ENCODE measurements around the gene MYOD1. TPM values are rescaled to one million over a fixed set of nuclear protein-coding genes. Genes with fewer than 3 reads are reported as not detected.

Gene MYOD1
- total RNA-seq, 1 donor from 2014 or later: not detected

DNA sequence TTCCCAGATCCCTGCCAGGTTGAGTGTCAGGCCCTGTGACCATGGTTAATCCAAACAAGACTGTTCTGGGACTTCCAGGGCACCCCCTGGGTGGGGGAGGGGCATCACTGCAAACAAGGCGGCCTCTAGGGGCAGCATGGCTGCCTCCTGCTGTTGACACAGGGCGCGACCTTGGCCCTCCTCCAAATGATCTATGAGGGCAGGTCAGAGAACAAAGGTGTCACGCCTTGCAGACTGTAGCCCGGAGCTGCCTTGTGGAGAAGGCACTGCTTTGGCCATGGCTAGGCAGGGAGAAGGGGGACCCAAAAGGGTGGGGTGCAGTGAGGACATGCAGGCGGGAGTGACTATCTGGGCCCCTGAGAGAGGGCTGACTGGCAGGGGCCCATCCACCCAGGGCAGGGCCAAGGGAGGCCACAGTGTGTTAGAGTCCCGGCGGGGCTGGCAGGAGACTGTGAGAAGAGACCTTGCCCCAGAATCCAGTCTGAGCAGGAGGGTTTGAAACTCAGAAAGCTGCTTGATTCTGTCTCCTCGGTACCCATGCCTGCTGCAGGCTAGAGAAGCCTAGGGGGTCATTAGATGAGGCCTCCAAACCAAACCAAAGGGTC is 50.8 kb downstream of the MYOD1 start:
- DNase-seq (ENCODE audit: low spot score): no peak

DNA sequence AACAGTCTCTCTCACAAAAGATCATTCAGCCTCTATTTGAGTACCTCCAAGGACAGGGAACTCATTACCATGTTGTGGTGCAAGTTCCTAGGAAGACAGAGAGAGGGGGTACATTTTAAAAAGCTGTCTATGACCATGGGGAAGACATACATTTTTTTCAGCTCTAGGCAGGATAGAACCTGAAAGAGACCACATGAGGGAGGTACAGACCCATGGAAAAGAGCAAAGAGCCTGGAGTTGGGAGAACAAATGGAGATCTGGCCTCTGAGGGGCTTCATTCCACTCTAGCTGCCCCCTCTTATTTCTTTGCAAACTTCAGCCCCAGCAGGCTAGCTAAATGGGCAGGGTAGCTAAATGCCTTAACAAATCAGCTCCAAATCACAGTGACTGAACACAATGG is 51.5 kb downstream of the MYOD1 start:
- DNase-seq (ENCODE audit: low spot score): no peak

DNA sequence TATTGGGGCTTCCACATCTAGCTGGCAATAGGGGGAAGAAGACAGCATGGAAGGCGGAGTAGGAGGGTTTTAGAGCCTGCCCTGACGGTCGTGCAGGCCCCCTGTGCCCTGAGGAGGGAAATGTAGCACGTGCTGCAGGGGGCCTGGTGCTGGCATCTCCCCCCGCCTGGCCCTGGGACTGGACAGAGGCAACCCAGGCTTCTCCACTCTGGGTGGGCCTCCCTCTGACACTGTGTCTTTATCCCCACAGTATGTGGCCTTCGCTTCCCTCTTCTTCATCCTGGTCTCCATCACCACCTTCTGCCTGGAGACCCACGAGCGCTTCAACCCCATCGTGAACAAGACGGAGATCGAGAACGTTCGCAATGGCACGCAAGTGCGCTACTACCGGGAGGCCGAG is 52.0 kb downstream of the MYOD1 start:
- no peak for DNase-seq (ENCODE audit: low spot score)

Other genes starting within 250 kb of the MYOD1 start
- 0.48 TPM for gene ABCC8, start 242.7 kb upstream of the MYOD1 start, total RNA-seq (ENCODE audit: insufficient read depth, low replicate concordance)
- 5.3 TPM for gene USH1C, start 175.2 kb upstream of the MYOD1 start, total RNA-seq (ENCODE audit: insufficient read depth, low replicate concordance)
- gene OTOG, start 172.3 kb upstream of the MYOD1 start, total RNA-seq (ENCODE audit: insufficient read depth, low replicate concordance): 0.48 TPM
- 5.1 TPM for gene KCNC1, start 15.2 kb downstream of the MYOD1 start, total RNA-seq (ENCODE audit: insufficient read depth, low replicate concordance)